Naive thymus-derived CD4-positive, alpha-beta T cell (primary cell): Measurements from ENCODE around the gene MEX3C. TPM values are rescaled to one million over a fixed set of nuclear protein-coding genes. Genes with fewer than 3 reads are reported as not detected.

Experiments
- ATAC-seq: fragments of 150-1000 bp; cut with Tn5 transposase; 2 replicates; pipeline ENCODE4 v1.10.0; 2021; ENCODE audit warnings: mild to moderate bottlenecking, moderate library complexity
- CTCF ChIA-PET: fragments of 350-600 bp; sonication (Branson Sonifier 250); formaldehyde crosslinking; loops from one replicate; lab custom pipeline; 2021; ENCODE audit warnings: antibody characterized with exemption; lab: Charles Lee
- POLR2A ChIA-PET: fragments of 350-600 bp; sonication (Branson Sonifier 250); formaldehyde crosslinking; loops from one replicate; lab custom pipeline; 2021; ENCODE audit warnings: antibody characterized with exemption, inconsistent platforms; lab: Charles Lee
- DNase-seq, 9 donors: peaks; one replicate each; pipeline versions ENCODE4 v3.0.0 to v3.0.0-alpha.2; 2020 to 2022; ENCODE audit warnings: mixed read lengths in 1 of 9
- H3K27ac ChIP-seq: one replicate; pipeline ENCODE4 v1.7.0; 2013; ENCODE audit warnings: mild to moderate bottlenecking, low read depth, low read length, moderate library complexity
- H3K27me3 ChIP-seq, 2 donors: one replicate each; pipeline ENCODE4 v1.7.0; 2013; ENCODE audit warnings: low read length in 2 of 2, mild to moderate bottlenecking in 2 of 2, moderate library complexity in 2 of 2; ENCODE audit not compliant: control insufficient read depth in 2 of 2, insufficient read depth in 2 of 2
- H3K36me3 ChIP-seq, 3 experiments: 1 replicate in 2 of 3; 2 replicates in 1 of 3; pipeline ENCODE4 v1.7.0; 2013; ENCODE audit warnings: low read length in 3 of 3, mild to moderate bottlenecking in 3 of 3, moderate library complexity in 1 of 3; ENCODE audit not compliant: insufficient read depth in 3 of 3, control insufficient read depth in 2 of 3
- H3K4me1 ChIP-seq, 2 donors: one replicate each; pipeline ENCODE4 v1.7.0; 2013; ENCODE audit warnings: low read length in 2 of 2, mild to moderate bottlenecking in 2 of 2, moderate library complexity in 1 of 2; ENCODE audit not compliant: control insufficient read depth in 2 of 2, insufficient read depth in 2 of 2
- H3K4me3 ChIP-seq: 2 replicates; pipeline ENCODE4 v1.7.0; 2013; ENCODE audit warnings: mild to moderate bottlenecking, low read length
- H3K9me3 ChIP-seq, 3 experiments: 1 replicate in 2 of 3; 2 replicates in 1 of 3; pipeline ENCODE4 v1.7.0; 2013; ENCODE audit warnings: low read length in 3 of 3; ENCODE audit not compliant: control insufficient read depth in 2 of 3
- H3K27ac Mint-ChIP-seq, 9 donors: one replicate each; pipeline ENCODE4 v1.8.0; 2020 to 2022; ENCODE audit warnings: mixed read lengths in 9 of 9, mild to moderate bottlenecking in 8 of 9, moderate library complexity in 5 of 9, inconsistent platforms in 2 of 9
- H3K27me3 Mint-ChIP-seq, 5 donors: one replicate each; pipeline ENCODE4 v1.8.0; 2021 to 2022; ENCODE audit warnings: mixed read lengths in 5 of 5, mild to moderate bottlenecking in 1 of 5
- H3K36me3 Mint-ChIP-seq, 5 donors: one replicate each; pipeline ENCODE4 v1.8.0; 2020 to 2022; ENCODE audit warnings: mixed read lengths in 5 of 5, mild to moderate bottlenecking in 3 of 5, inconsistent platforms in 1 of 5
- H3K4me1 Mint-ChIP-seq, 7 donors: one replicate each; pipeline ENCODE4 v1.8.0; 2020 to 2022; ENCODE audit warnings: mixed read lengths in 7 of 7, mild to moderate bottlenecking in 3 of 7, inconsistent platforms in 1 of 7
- H3K4me3 Mint-ChIP-seq, 10 donors: one replicate each; pipeline ENCODE4 v1.8.0; 2020 to 2022; ENCODE audit warnings: mild to moderate bottlenecking in 10 of 10, mixed read lengths in 10 of 10, moderate library complexity in 6 of 10, inconsistent platforms in 2 of 10
- H3K9me3 Mint-ChIP-seq, 11 donors: one replicate each; pipeline ENCODE4 v1.8.0; 2020 to 2022; ENCODE audit warnings: mixed read lengths in 11 of 11, mild to moderate bottlenecking in 4 of 11, inconsistent platforms in 1 of 11, moderate library complexity in 1 of 11
- intact Hi-C, 2 donors: fragments of 100-400 bp; cut with micrococcal nuclease; formaldehyde crosslinking; loops; one replicate each; pipeline ENCODE4 v1.15.1; 2023
- polyA plus RNA-seq, 2 donors: library from polyadenylated mRNA; unstranded; fragments of 300-500 nt; fragmentation: Illumina TruSeq; gene quantifications; one replicate each; pipeline ENCODE4 v1.2.3, GENCODE V29; 2021
- total RNA-seq, 6 experiments: library from RNA in 5 of 6; stranded (reverse) in 5 of 6; gene quantifications; 1 replicate in 5 of 6; 2 replicates in 1 of 6; pipeline ENCODE4 v1.2.3 and lab custom pipeline; 2021 to 2026

MEX3C gene
- total and polyA plus RNA-seq, 7 experiments from 2014 or later = 4.3 to 68.8 (median 49.9) TPM

DNA sequence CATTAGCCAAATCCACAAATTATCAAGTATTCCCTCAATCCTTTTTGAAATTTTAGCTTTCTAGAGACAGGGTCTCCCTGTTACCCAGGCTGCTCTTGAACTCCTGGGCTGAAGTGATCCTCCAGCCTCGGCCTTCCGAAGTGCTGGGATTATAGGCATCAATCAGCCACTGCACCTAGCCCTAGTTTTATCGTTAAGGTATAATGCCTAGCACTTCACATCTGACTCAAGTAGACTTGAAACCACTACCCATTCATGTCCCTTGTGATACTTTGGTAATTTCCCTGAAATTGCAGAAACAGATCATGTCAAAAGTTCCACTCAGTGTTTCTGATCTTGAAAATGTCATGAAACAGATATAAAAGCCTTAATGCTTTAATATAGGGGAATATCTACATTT is 26.3 kb downstream of the MEX3C start:
- no peaks in the 10 kb centered on the region for H3K4me1 ChIP-seq
- H3K27me3 Mint-ChIP-seq = no peaks in the 10 kb centered on the region
- no peak for ATAC-seq
- peak overlapping the region in 5 of 9 donors; percentile 25 to 83 (median 46) for H3K27ac Mint-ChIP-seq
- H3K27me3 ChIP-seq = no peaks in the 10 kb centered on the region
- peaks cover under 1 to 66% (median 31%) of the 10 kb centered on the region in 7 donors for H3K4me1 Mint-ChIP-seq
- peak overlapping the region in 1 of 10 donors; percentile 44 for H3K4me3 Mint-ChIP-seq
- POLR2A ChIA-PET = interaction anchor here (0.5 kb wide), 1 partner anchor 115 kb away, joined by 3 read pairs; no protein-coding TSS in a partner anchor
- CTCF ChIA-PET = no interaction called here
- H3K36me3 Mint-ChIP-seq = peaks cover 1 to 18% (median 9%) of the 10 kb centered on the region in 5 donors
- H3K4me3 ChIP-seq = no peak overlapping the region
- H3K36me3 ChIP-seq = peaks cover under 1 to 6% (median 4%) of the 10 kb centered on the region in 3 experiments
- H3K27ac ChIP-seq = no peak overlapping the region
- intact Hi-C loops = loop anchor here in 1 of 2 donors (2.0 kb wide), 1 partner anchor 24 kb away; no protein-coding TSS in a partner anchor
- H3K9me3 Mint-ChIP-seq = no peaks in the 10 kb centered on the region
- no peak for DNase-seq
- no peaks in the 10 kb centered on the region for H3K9me3 ChIP-seq

GRCh38 chr18:51170664-51171063 is 26.8 kb downstream of the MEX3C start:
- Mint-ChIP-seq H3K9me3 (no peaks in the 10 kb centered on the region), H3K4me1 (peaks cover 0 to 64% (median 29%) of the 10 kb centered on the region in 7 donors), H3K27ac (peak overlapping the region in 4 of 9 donors; percentile 27 to 86 (median 54)), H3K27me3 (no peaks in the 10 kb centered on the region), H3K4me3 (peak overlapping the region in 1 of 10 donors; percentile 37), H3K36me3 (peaks cover 0 to 13% (median 6%) of the 10 kb centered on the region in 5 donors)
- ChIA-PET CTCF (interaction anchor here (0.9 kb wide), 1 partner anchor 16 kb away, joined by 4 read pairs; no protein-coding TSS in a partner anchor), POLR2A (no interaction called here)
- ATAC-seq (no peak), DNase-seq (no peak)
- Histone ChIP-seq H3K9me3 (no peaks in the 10 kb centered on the region), H3K27ac (no peak overlapping the region), H3K4me1 (no peaks in the 10 kb centered on the region), H3K4me3 (no peak overlapping the region), H3K36me3 (peaks cover 0 to 3% (median 2%) of the 10 kb centered on the region in 3 experiments), H3K27me3 (no peaks in the 10 kb centered on the region)
- intact Hi-C loops = loop anchor here in 1 of 2 donors (2.0 kb wide), 1 partner anchor 24 kb away; no protein-coding TSS in a partner anchor

DNA sequence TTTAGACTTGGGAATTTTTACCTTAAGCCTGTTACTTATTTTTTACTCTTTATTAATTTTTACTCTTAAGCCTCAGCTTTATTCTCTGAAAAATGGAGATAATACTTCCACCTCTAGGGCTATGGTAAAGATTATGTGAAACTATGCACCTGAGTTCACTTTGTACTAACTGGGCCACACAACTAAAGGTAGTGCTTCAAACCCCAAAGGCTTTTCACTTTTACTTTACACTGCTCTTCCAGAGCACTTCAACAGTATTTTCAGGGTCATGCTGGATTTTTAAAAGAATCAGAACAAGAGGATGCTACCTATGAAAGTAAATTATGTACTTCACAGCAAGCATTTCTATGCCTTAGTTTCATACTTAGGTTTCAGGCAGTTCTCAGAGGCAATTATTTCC is 27.8 kb downstream of the MEX3C start:
- ATAC-seq (no peak), DNase-seq (no peak)
- Mint-ChIP-seq H3K36me3 (peaks cover 0 to 10% (median 6%) of the 10 kb centered on the region in 5 donors), H3K4me3 (peak overlapping the region in 1 of 10 donors; percentile 59), H3K27ac (peak overlapping the region in 8 of 9 donors; percentile 14 to 86 (median 52)), H3K4me1 (peaks cover 0 to 67% (median 29%) of the 10 kb centered on the region in 7 donors), H3K27me3 (no peaks in the 10 kb centered on the region), H3K9me3 (no peaks in the 10 kb centered on the region)
- intact Hi-C loops = loop anchor here in 1 of 2 donors (1.0 to 2.0 kb wide), 4 partner anchors 15 to 58 kb away; no protein-coding TSS in a partner anchor
- ChIA-PET CTCF (interaction anchor here (0.7 to 0.9 kb wide), 2 partner anchors 15 to 282 kb away, joined by 4 to 5 read pairs; no protein-coding TSS in a partner anchor), POLR2A (interaction anchor here (1.0 to 1.5 kb wide), 2 partner anchors 15 to 27 kb away, joined by 4 to 6 read pairs; no protein-coding TSS in a partner anchor)
- Histone ChIP-seq H3K27ac (no peak overlapping the region), H3K36me3 (no peaks in the 10 kb centered on the region), H3K9me3 (no peaks in the 10 kb centered on the region), H3K4me3 (no peak overlapping the region), H3K27me3 (no peaks in the 10 kb centered on the region), H3K4me1 (no peaks in the 10 kb centered on the region)

- ChIA-PET POLR2A (interaction anchor here (1.0 to 1.5 kb wide), 2 partner anchors 15 to 27 kb away, joined by 4 to 6 read pairs; no protein-coding TSS in a partner anchor), CTCF (interaction anchor here (0.7 kb wide), 1 partner anchor 281 kb away, joined by 5 read pairs; no protein-coding TSS in a partner anchor)
- Histone ChIP-seq H3K9me3 (no peaks in the 10 kb centered on the region), H3K27me3 (no peaks in the 10 kb centered on the region), H3K4me3 (no peak overlapping the region), H3K27ac (no peak overlapping the region), H3K4me1 (no peaks in the 10 kb centered on the region), H3K36me3 (no peaks in the 10 kb centered on the region)
- ATAC-seq (no peak), DNase-seq (no peak)
- Mint-ChIP-seq H3K4me3 (peak overlapping the region in 3 of 10 donors; percentile 23 to 59 (median 34)), H3K4me1 (peaks cover 0 to 66% (median 29%) of the 10 kb centered on the region in 7 donors), H3K36me3 (peaks cover 0 to 9% (median 6%) of the 10 kb centered on the region in 5 donors), H3K27me3 (no peaks in the 10 kb centered on the region), H3K27ac (peak overlapping the region in 8 of 9 donors; percentile 14 to 86 (median 48)), H3K9me3 (no peaks in the 10 kb centered on the region)
- intact Hi-C loops = loop anchor here in 1 of 2 donors (1.0 kb wide), 3 partner anchors 15 to 58 kb away; no protein-coding TSS in a partner anchor
Measured at GRCh38 chr18:51168960-51169662, 28.4 kb downstream of the MEX3C start.

- Histone ChIP-seq H3K36me3 (no peaks in the 10 kb centered on the region), H3K27me3 (no peaks in the 10 kb centered on the region), H3K9me3 (no peaks in the 10 kb centered on the region), H3K4me1 (no peaks in the 10 kb centered on the region), H3K4me3 (no peak overlapping the region), H3K27ac (no peak overlapping the region)
- Mint-ChIP-seq H3K4me3 (peak overlapping the region in 1 of 10 donors; percentile 6), H3K36me3 (peaks cover 0 to 5% (median 2%) of the 10 kb centered on the region in 5 donors), H3K27me3 (no peaks in the 10 kb centered on the region), H3K27ac (peak overlapping the region in 5 of 9 donors; percentile 17 to 86 (median 62)), H3K4me1 (peaks cover 0 to 70% (median 29%) of the 10 kb centered on the region in 7 donors), H3K9me3 (no peaks in the 10 kb centered on the region)
- intact Hi-C loops = no loop called here
- ChIA-PET POLR2A (interaction anchor here (0.6 to 1.5 kb wide), 4 partner anchors 14 to 27 kb away, joined by 3 to 6 read pairs (median 4); no protein-coding TSS in a partner anchor), CTCF (no interaction called here)
- DNase-seq = no peak
- ATAC-seq = no peak
Measured at GRCh38 chr18:51168026-51168742, 29.3 kb downstream of the MEX3C start.

DNA sequence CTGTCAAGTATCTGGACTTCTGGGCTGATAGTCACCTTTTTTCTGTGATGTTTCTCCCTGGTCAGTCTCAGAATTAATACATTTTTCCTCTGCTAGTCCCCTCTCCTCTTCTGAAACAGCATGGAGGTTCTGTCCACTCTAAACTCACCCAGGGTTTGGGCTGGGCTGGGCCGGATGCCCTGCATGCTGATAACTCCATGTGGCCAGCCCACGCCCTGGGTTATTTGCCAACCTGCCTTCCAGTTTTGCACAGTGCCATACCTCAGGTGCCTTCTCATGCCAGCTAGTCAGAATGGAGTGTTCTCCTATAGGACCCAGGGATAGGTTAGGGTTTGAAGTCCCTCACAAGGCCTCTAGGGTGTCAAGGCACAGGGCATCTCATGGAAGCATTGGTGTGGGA is 32.2 kb downstream of the MEX3C start:
- H3K27me3 ChIP-seq = no peaks in the 10 kb centered on the region
- ChIA-PET CTCF (no interaction called here), POLR2A (interaction anchor here (1.1 kb wide), 1 partner anchor 28 kb away, joined by 3 read pairs; no protein-coding TSS in a partner anchor)
- no peaks in the 10 kb centered on the region for H3K36me3 ChIP-seq
- Mint-ChIP-seq H3K36me3 (peaks cover 0 to 1% (median 0%) of the 10 kb centered on the region in 5 donors), H3K4me3 (no peak overlapping the region), H3K27ac (peak overlapping the region in 2 of 9 donors; percentile 26 to 68), H3K27me3 (no peaks in the 10 kb centered on the region), H3K9me3 (no peaks in the 10 kb centered on the region), H3K4me1 (peaks cover 0 to 54% (median 21%) of the 10 kb centered on the region in 7 donors)
- no peaks in the 10 kb centered on the region for H3K9me3 ChIP-seq
- ATAC-seq (peak; percentile 19), DNase-seq (no peak)
- no peak overlapping the region for H3K4me3 ChIP-seq
- no peak overlapping the region for H3K27ac ChIP-seq
- intact Hi-C loops = no loop called here
- no peaks in the 10 kb centered on the region for H3K4me1 ChIP-seq
